Measurements from ENCODE around the gene LRRC4C.

LRRC4C gene

DNA sequence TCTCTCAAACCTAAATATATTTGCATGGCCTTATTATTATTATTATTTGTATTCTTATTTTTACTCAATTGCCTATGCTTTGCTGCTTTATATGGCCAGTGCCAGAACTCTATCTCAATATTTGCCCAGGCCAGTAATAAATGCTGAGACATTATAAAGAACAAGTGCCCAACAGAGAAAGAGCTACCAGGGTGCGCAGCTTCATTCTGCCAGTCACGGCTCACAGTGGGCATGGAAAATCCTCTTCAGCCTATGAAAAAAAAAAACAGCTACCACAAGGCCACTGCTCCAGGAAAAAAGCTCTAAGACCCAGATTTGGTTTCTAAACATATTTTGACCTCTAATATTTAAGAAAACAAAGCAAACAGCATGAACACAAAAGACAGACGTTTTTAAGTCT lies 1223.6 kb downstream of the LRRC4C start:
- Histone ChIP-seq H3K9me3 (ENCODE audit: insufficient read depth, low read depth, low read length) (no peaks in the 10 kb centered on the region), H2BK5ac (ENCODE audit: low read depth, low read length, poor library complexity) (no peak overlapping the region), H3K14ac (ENCODE audit: low read length) (no peak overlapping the region), H4K8ac (ENCODE audit: low read depth, low read length) (no peak overlapping the region), H3K79me2 (ENCODE audit: control insufficient read depth, insufficient read depth, low read length, poor library complexity) (no peaks in the 10 kb centered on the region), H3K79me1 (ENCODE audit: low read length) (no peaks in the 10 kb centered on the region), H2BK120ac (ENCODE audit: insufficient read depth, low read length, poor library complexity) (no peak overlapping the region), H3K18ac (ENCODE audit: low read length) (no peak overlapping the region), H4K91ac (ENCODE audit: low read depth, low read length) (no peak overlapping the region), H2BK12ac (ENCODE audit: low read length) (no peak overlapping the region), H3K4ac (ENCODE audit: low read depth, low read length) (no peak overlapping the region), H3K36me3 (ENCODE audit: control insufficient read depth in 1 of 2, insufficient read depth in 2 of 2, low read length in 2 of 2) (no peaks in the 10 kb centered on the region), H2AK5ac (ENCODE audit: low read length) (no peak overlapping the region), H3K4me2 (ENCODE audit: low read length) (no peak overlapping the region), H3K9ac (ENCODE audit: low read length) (no peak overlapping the region), H3K27me3 (ENCODE audit: insufficient read depth, low read length) (no peaks in the 10 kb centered on the region), H3K27ac (ENCODE audit: low read depth, low read length) (no peak overlapping the region), H3K23ac (ENCODE audit: low read length) (no peak overlapping the region), H3K4me3 (ENCODE audit: low read depth, low read length) (no peak overlapping the region), H3K4me1 (ENCODE audit: control insufficient read depth in 1 of 2, insufficient read depth in 2 of 2, low read length in 2 of 2) (no peaks in the 10 kb centered on the region), H4K12ac (ENCODE audit: low read depth, low read length) (no peak overlapping the region), H2AFZ (ENCODE audit: insufficient read depth, low read length, poor library complexity) (no peak overlapping the region)
- no CpG with 5 or more reads among the region's 3 CpGs for WGBS (ENCODE audit: extremely low coverage, insufficient coverage, insufficient read length)
- DNase-seq: no peak

DNA sequence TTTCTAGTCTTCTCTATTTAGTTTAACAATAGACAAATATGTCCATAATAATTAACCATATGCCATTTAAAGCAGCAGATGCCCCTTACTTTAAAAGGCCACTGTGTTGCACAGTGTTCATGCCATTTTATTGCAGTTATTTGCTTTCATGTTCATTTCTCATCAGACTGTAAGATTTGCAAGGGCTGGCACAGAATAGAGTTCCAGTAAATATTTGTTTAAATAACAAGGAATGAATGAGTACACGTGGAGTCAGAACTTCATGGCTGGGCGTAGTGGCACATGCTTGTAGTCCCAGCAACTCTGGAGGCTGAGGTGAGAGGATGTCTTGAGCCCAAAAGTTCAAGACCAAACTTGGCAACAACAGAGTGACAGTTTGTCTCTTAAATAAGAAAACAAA lies 1228.6 kb downstream of the LRRC4C start:
- Histone ChIP-seq H4K8ac (ENCODE audit: low read depth, low read length) (no peak overlapping the region), H3K27ac (ENCODE audit: low read depth, low read length) (no peak overlapping the region), H2AK5ac (ENCODE audit: low read length) (no peak overlapping the region), H3K18ac (ENCODE audit: low read length) (no peak overlapping the region), H3K4me3 (ENCODE audit: low read depth, low read length) (no peak overlapping the region), H4K12ac (ENCODE audit: low read depth, low read length) (no peak overlapping the region), H4K91ac (ENCODE audit: low read depth, low read length) (no peak overlapping the region), H2BK5ac (ENCODE audit: low read depth, low read length, poor library complexity) (no peak overlapping the region), H3K9ac (ENCODE audit: low read length) (no peak overlapping the region), H2BK12ac (ENCODE audit: low read length) (no peak overlapping the region), H3K9me3 (ENCODE audit: insufficient read depth, low read depth, low read length) (no peaks in the 10 kb centered on the region), H2AFZ (ENCODE audit: insufficient read depth, low read length, poor library complexity) (no peak overlapping the region), H3K36me3 (ENCODE audit: control insufficient read depth in 1 of 2, insufficient read depth in 2 of 2, low read length in 2 of 2) (no peaks in the 10 kb centered on the region), H3K4ac (ENCODE audit: low read depth, low read length) (no peak overlapping the region), H3K23ac (ENCODE audit: low read length) (no peak overlapping the region), H3K14ac (ENCODE audit: low read length) (no peak overlapping the region), H3K4me2 (ENCODE audit: low read length) (no peak overlapping the region), H3K27me3 (ENCODE audit: insufficient read depth, low read length) (no peaks in the 10 kb centered on the region), H3K79me1 (ENCODE audit: low read length) (no peaks in the 10 kb centered on the region), H3K4me1 (ENCODE audit: control insufficient read depth in 1 of 2, insufficient read depth in 2 of 2, low read length in 2 of 2) (peaks cover 0 to 2% of the 10 kb centered on the region in 2 experiments), H2BK120ac (ENCODE audit: insufficient read depth, low read length, poor library complexity) (no peak overlapping the region), H3K79me2 (ENCODE audit: control insufficient read depth, insufficient read depth, low read length, poor library complexity) (no peaks in the 10 kb centered on the region)
- WGBS (ENCODE audit: extremely low coverage, insufficient coverage, insufficient read length): no CpG with 5 or more reads among the region's 2 CpGs
- DNase-seq: no peak

DNA sequence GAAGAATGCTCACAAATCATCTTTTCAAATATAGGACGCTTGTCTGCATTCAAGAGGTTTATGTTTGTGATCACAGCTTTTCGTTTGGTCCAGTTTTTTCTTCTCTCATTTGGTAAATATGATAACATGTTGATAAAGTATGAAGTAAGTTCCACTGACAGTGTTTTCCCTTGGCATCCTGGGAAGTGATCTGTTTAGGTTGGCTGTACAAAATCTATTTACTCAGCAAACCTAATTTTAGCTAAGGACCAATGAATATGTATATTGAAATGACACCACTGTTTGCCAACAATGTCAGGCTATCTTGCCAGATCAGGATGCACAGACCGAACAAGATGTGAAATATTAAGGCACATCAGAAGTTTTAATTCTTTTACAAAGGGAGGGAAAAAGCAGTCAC lies 1230.8 kb downstream of the LRRC4C start:
- H3K4ac ChIP-seq (ENCODE audit: low read depth, low read length): no peak overlapping the region
- H3K9ac ChIP-seq (ENCODE audit: low read length): no peak overlapping the region
- H4K8ac ChIP-seq (ENCODE audit: low read depth, low read length): no peak overlapping the region
- no peak overlapping the region for H3K4me2 ChIP-seq (ENCODE audit: low read length)
- H3K9me3 ChIP-seq (ENCODE audit: insufficient read depth, low read depth, low read length): no peaks in the 10 kb centered on the region
- H3K27me3 ChIP-seq (ENCODE audit: insufficient read depth, low read length): no peaks in the 10 kb centered on the region
- H2BK120ac ChIP-seq (ENCODE audit: insufficient read depth, low read length, poor library complexity): no peak overlapping the region
- no peak overlapping the region for H4K12ac ChIP-seq (ENCODE audit: low read depth, low read length)
- no peak overlapping the region for H2AFZ ChIP-seq (ENCODE audit: insufficient read depth, low read length, poor library complexity)
- WGBS (ENCODE audit: extremely low coverage, insufficient coverage, insufficient read length): no CpG with 5 or more reads among the region's 3 CpGs
- H3K4me3 ChIP-seq (ENCODE audit: low read depth, low read length): no peak overlapping the region
- H3K36me3 ChIP-seq (ENCODE audit: control insufficient read depth in 1 of 2, insufficient read depth in 2 of 2, low read length in 2 of 2): no peaks in the 10 kb centered on the region
- DNase-seq: no peak
- H2AK5ac ChIP-seq (ENCODE audit: low read length): no peak overlapping the region
- no peak overlapping the region for H4K91ac ChIP-seq (ENCODE audit: low read depth, low read length)
- H3K79me2 ChIP-seq (ENCODE audit: control insufficient read depth, insufficient read depth, low read length, poor library complexity): no peaks in the 10 kb centered on the region
- no peak overlapping the region for H3K18ac ChIP-seq (ENCODE audit: low read length)
- no peaks in the 10 kb centered on the region for H3K79me1 ChIP-seq (ENCODE audit: low read length)
- no peak overlapping the region for H3K27ac ChIP-seq (ENCODE audit: low read depth, low read length)
- H2BK5ac ChIP-seq (ENCODE audit: low read depth, low read length, poor library complexity): no peak overlapping the region
- H3K4me1 ChIP-seq (ENCODE audit: control insufficient read depth in 1 of 2, insufficient read depth in 2 of 2, low read length in 2 of 2): peaks cover 0 to 2% of the 10 kb centered on the region in 2 experiments
- H2BK12ac ChIP-seq (ENCODE audit: low read length): no peak overlapping the region
- H3K14ac ChIP-seq (ENCODE audit: low read length): no peak overlapping the region
- no peak overlapping the region for H3K23ac ChIP-seq (ENCODE audit: low read length)

DNA sequence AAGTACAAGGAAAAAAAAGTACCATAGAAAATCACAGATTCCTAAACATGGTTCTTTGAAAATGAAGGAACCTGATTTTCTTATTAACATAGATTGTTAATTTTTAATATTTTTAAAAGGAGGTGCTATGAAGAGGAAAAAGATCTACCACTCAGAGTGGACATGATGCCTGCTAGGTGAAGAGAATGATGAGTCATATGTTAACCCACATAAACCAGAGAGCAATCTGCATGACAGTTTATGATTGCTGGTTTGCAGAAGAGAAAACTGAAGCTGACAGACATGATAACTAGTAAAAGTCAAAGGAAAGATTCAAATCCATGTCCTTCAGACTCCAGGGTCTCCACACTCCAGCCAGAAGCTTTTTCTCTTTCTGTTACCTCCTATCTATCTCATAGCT lies 1231.7 kb downstream of the LRRC4C start:
- Histone ChIP-seq H3K27me3 (ENCODE audit: insufficient read depth, low read length) (no peaks in the 10 kb centered on the region), H3K18ac (ENCODE audit: low read length) (no peak overlapping the region), H3K4ac (ENCODE audit: low read depth, low read length) (no peak overlapping the region), H2BK5ac (ENCODE audit: low read depth, low read length, poor library complexity) (no peak overlapping the region), H3K4me2 (ENCODE audit: low read length) (no peak overlapping the region), H2BK12ac (ENCODE audit: low read length) (no peak overlapping the region), H3K4me1 (ENCODE audit: control insufficient read depth in 1 of 2, insufficient read depth in 2 of 2, low read length in 2 of 2) (peaks cover 0 to 2% of the 10 kb centered on the region in 2 experiments), H3K14ac (ENCODE audit: low read length) (no peak overlapping the region), H4K8ac (ENCODE audit: low read depth, low read length) (no peak overlapping the region), H2AFZ (ENCODE audit: insufficient read depth, low read length, poor library complexity) (no peak overlapping the region), H3K27ac (ENCODE audit: low read depth, low read length) (no peak overlapping the region), H2BK120ac (ENCODE audit: insufficient read depth, low read length, poor library complexity) (no peak overlapping the region), H2AK5ac (ENCODE audit: low read length) (no peak overlapping the region), H3K36me3 (ENCODE audit: control insufficient read depth in 1 of 2, insufficient read depth in 2 of 2, low read length in 2 of 2) (no peaks in the 10 kb centered on the region), H3K79me2 (ENCODE audit: control insufficient read depth, insufficient read depth, low read length, poor library complexity) (no peaks in the 10 kb centered on the region), H3K4me3 (ENCODE audit: low read depth, low read length) (no peak overlapping the region), H3K79me1 (ENCODE audit: low read length) (no peaks in the 10 kb centered on the region), H4K91ac (ENCODE audit: low read depth, low read length) (no peak overlapping the region), H3K9me3 (ENCODE audit: insufficient read depth, low read depth, low read length) (no peaks in the 10 kb centered on the region), H3K23ac (ENCODE audit: low read length) (no peak overlapping the region), H4K12ac (ENCODE audit: low read depth, low read length) (no peak overlapping the region), H3K9ac (ENCODE audit: low read length) (no peak overlapping the region)
- DNase-seq: no peak
